ENCODE data around the gene FYN.

The FYN gene

GRCh38 chr6:111666847-111667246 is 206.4 kb downstream of the FYN start:
- DNase-seq (ENCODE audit: low read depth in 2 of 2, low spot score in 1 of 2) = no peak

GRCh38 chr6:111664565-111665030 is 208.7 kb downstream of the FYN start:
- DNase-seq (ENCODE audit: low read depth in 2 of 2, low spot score in 1 of 2) = no peak

GRCh38 chr6:111663692-111664564 is 209.3 kb downstream of the FYN start:
- DNase-seq (ENCODE audit: low read depth in 2 of 2, low spot score in 1 of 2) = no peak

- no peak for DNase-seq (ENCODE audit: low read depth in 2 of 2, low spot score in 1 of 2)
Observed at GRCh38 chr6:111662794-111663593, 210.3 kb downstream of the FYN start.

- no peak for DNase-seq (ENCODE audit: low read depth in 2 of 2, low spot score in 1 of 2)
Observed at GRCh38 chr6:111662072-111662793, 211.0 kb downstream of the FYN start.

GRCh38 chr6:111661541-111662061 is 211.7 kb downstream of the FYN start:
- no peak for DNase-seq (ENCODE audit: low read depth in 2 of 2, low spot score in 1 of 2)

- no peak for DNase-seq (ENCODE audit: low read depth in 2 of 2, low spot score in 1 of 2)
Observed at GRCh38 chr6:111660531-111660930, 212.7 kb downstream of the FYN start.

GRCh38 chr6:111658462-111659154 is 214.6 kb downstream of the FYN start:
- DNase-seq (ENCODE audit: low read depth in 2 of 2, low spot score in 1 of 2) = no peak

GRCh38 chr6:111657146-111657545 is 216.1 kb downstream of the FYN start:
- no peak for DNase-seq (ENCODE audit: low read depth in 2 of 2, low spot score in 1 of 2)

- DNase-seq (ENCODE audit: low read depth in 2 of 2, low spot score in 1 of 2) = no peak
Observed at GRCh38 chr6:111653979-111654378, 219.3 kb downstream of the FYN start.

- DNase-seq (ENCODE audit: low read depth in 2 of 2, low spot score in 1 of 2) = no peak
Observed at GRCh38 chr6:111653434-111653833, 219.8 kb downstream of the FYN start.

GRCh38 chr6:111652156-111652555 is 221.1 kb downstream of the FYN start:
- DNase-seq (ENCODE audit: low read depth in 2 of 2, low spot score in 1 of 2) = no peak

- no peak for DNase-seq (ENCODE audit: low read depth in 2 of 2, low spot score in 1 of 2)
Observed at GRCh38 chr6:111651185-111652034, 221.8 kb downstream of the FYN start.

- no peak for DNase-seq (ENCODE audit: low read depth in 2 of 2, low spot score in 1 of 2)
Observed at GRCh38 chr6:111650049-111650448, 223.2 kb downstream of the FYN start.

- DNase-seq (ENCODE audit: low read depth in 2 of 2, low spot score in 1 of 2) = no peak
Observed at GRCh38 chr6:111648100-111648499, 225.2 kb downstream of the FYN start.

GRCh38 chr6:111646942-111647341 is 226.3 kb downstream of the FYN start:
- DNase-seq (ENCODE audit: low read depth in 2 of 2, low spot score in 1 of 2) = no peak

- no peak for DNase-seq (ENCODE audit: low read depth in 2 of 2, low spot score in 1 of 2)
Observed at GRCh38 chr6:111646034-111646433, 227.2 kb downstream of the FYN start.

- DNase-seq (ENCODE audit: low read depth in 2 of 2, low spot score in 1 of 2) = no peak
Observed at GRCh38 chr6:111644893-111645430, 228.3 kb downstream of the FYN start.

- no peak for DNase-seq (ENCODE audit: low read depth in 2 of 2, low spot score in 1 of 2)
Observed at GRCh38 chr6:111642463-111643158, 230.6 kb downstream of the FYN start.
